ENCODE results near the gene SYNE3.

DNA sequence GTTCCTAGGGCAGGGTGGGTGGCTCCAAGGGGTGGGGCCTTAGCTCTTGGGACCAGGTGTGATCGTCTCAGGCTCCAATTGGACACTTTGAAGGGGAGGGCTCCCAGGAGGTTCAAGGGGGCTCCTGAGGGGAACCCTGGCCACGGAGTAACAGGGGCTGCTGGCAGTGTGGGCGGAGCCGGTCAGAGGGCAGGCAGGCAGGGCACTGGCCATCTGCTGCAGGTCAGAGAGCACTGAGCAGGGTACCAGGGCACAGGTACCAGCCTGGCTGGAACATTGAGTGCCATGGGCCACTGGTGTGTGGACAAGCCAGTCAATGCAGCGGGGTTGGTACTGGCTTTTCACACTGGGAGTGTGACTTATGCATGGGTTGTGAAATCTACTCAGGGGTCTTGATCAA is 32.2 kb downstream of the SYNE3 start:
- TF ChIP-seq, protein P1, sequence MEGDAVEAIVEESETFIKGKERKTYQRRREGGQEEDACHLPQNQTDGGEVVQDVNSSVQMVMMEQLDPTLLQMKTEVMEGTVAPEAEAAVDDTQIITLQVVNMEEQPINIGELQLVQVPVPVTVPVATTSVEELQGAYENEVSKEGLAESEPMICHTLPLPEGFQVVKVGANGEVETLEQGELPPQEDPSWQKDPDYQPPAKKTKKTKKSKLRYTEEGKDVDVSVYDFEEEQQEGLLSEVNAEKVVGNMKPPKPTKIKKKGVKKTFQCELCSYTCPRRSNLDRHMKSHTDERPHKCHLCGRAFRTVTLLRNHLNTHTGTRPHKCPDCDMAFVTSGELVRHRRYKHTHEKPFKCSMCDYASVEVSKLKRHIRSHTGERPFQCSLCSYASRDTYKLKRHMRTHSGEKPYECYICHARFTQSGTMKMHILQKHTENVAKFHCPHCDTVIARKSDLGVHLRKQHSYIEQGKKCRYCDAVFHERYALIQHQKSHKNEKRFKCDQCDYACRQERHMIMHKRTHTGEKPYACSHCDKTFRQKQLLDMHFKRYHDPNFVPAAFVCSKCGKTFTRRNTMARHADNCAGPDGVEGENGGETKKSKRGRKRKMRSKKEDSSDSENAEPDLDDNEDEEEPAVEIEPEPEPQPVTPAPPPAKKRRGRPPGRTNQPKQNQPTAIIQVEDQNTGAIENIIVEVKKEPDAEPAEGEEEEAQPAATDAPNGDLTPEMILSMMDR (IDR thresholded peaks at IDR 0.05): no peak
- TF ChIP-seq EZH2 (IDR thresholded peaks at IDR 0.05; ENCODE audit: borderline replicate concordance, insufficient read depth, low read depth, low read length, poor library complexity, severe bottlenecking): no peak

Measured in B cell (primary cell).